H1 (cell line): ENCODE results near the gene RABGGTA. TPM values are rescaled to one million over a fixed set of nuclear protein-coding genes. Genes with fewer than 3 reads are reported as not detected.

ENCODE experiments used
- E2F6 ChIP-seq: IDR thresholded peaks from 2 replicates; pipeline ENCODE4 v1.6.1; 2012; ENCODE audit warnings: inconsistent platforms
- FOSL1 ChIP-seq: IDR thresholded peaks from 2 replicates; pipeline ENCODE4 v1.6.1; 2011; ENCODE audit warnings: mild to moderate bottlenecking, low read depth, low read length, moderate library complexity; ENCODE audit not compliant: insufficient read depth
- polyA plus RNA-seq, 7 experiments: library from polyadenylated mRNA; depleted of rRNA in 3 of 7; stranded (reverse) in 5 of 7; unstranded in 2 of 7; fragments of >200 nt in 5 of 7; fragments of 200-250 nt in 2 of 7; gene quantifications; 1 replicate in 5 of 7; 2 replicates in 1 of 7; 4 replicates in 1 of 7; pipeline versions ENCODE4 v1.2.1 to v1.2.3, GENCODE V29; 2011 to 2013; ENCODE audit warnings: missing spikeins in 2 of 7, mixed read lengths in 2 of 7
- total RNA-seq: library from RNA; stranded (reverse); fragmentation: NEBNext Ultra II Directional; extraction: Animal tissue kit (Norgen Biotek cat#: 25700); gene quantifications from 2 replicates; pipeline ENCODE4 v1.2.1, GENCODE V29; 2021

RABGGTA gene
- total and polyA plus RNA-seq, 2 of the 8 experiments (the other 6 are each of a cell fraction or from before 2014, with no cell fraction given) = 16.0 to 49.8 TPM

GRCh38 chr14:24315807-24316596 is 44.6 kb upstream of the RABGGTA start (continued):
- TF ChIP-seq E2F6 (peak; percentile 97), FOSL1 (no peak)
